G401 (cell line): ENCODE results near the gene SYK. TPM values are rescaled to one million over a fixed set of nuclear protein-coding genes. Genes with fewer than 3 reads are reported as not detected.

Experiments
- total RNA-seq: library from RNA; depleted of rRNA; stranded (reverse); fragments of >200 nt; shearing (Covaris generic); gene quantifications from 2 replicates; pipeline ENCODE4 v1.2.3, GENCODE V29; 2014; rRNA removed

SYK gene
- total RNA-seq, 1 experiment from 2014 or later = not detected

Other genes with a start within 250 kb of the SYK start
- not detected in 2 replicates for gene DIRAS2, start 159.0 kb upstream of the SYK start, total RNA-seq